Left ventricle myocardium superior (tissue), 1 donor: ENCODE results near the gene TMEM100. TPM values are rescaled to one million over a fixed set of nuclear protein-coding genes. Genes with fewer than 3 reads are reported as not detected.

Experiments
- total RNA-seq: library from RNA; stranded (reverse); fragmentation: NEBNext Ultra II Directional; extraction: Animal tissue kit (Norgen Biotek cat#: 25700); gene quantifications from one replicate; pipeline ENCODE4 v1.2.1, GENCODE V29; 2021
- donor health status: DM: no; HTN: yes; CAD: no; lungs with severe emphysema.

The TMEM100 gene
- total RNA-seq, 1 donor from 2014 or later = 10.9 TPM

Other genes with a start within 250 kb of the TMEM100 start
- gene SMIM36, start 211.4 kb downstream of the TMEM100 start, total RNA-seq = not detected
- gene PCTP, start 28.2 kb upstream of the TMEM100 start, total RNA-seq = 22.2 TPM